Uterus (tissue), 2 donors: ENCODE measurements around the gene LYVE1.

Source experiments
- CTCF ChIP-seq, 4 experiments: fragments of 200-600 bp in 2 of 4; fragments of 450-650 bp in 2 of 4; sonication (generic) in 2 of 4; IDR thresholded peaks; one replicate each; pipeline ENCODE4 v1.5.1; 2016 to 2019; ENCODE audit warnings: antibody characterized with exemption in 4 of 4, mild to moderate bottlenecking in 2 of 4, moderate library complexity in 1 of 4
- POLR2A ChIP-seq, 2 donors: fragments of 450-650 bp; IDR thresholded peaks; one replicate each; pipeline ENCODE4 v1.6.1; 2016; ENCODE audit warnings: antibody characterized with exemption in 2 of 2, mild to moderate bottlenecking in 1 of 2, moderate library complexity in 1 of 2

- no peak for TF ChIP-seq CTCF (IDR thresholded peaks at IDR 0.05)
- TF ChIP-seq POLR2A (IDR thresholded peaks at IDR 0.05) = no peak
Measured at GRCh38 chr11:10540546-10540914, 27.9 kb downstream of the LYVE1 start.
